Left hindlimb (tissue), 1 donor: Measurements from ENCODE around the gene ITGA2.

Experiments used
- DNase-seq: peaks from one replicate; pipeline ENCODE4 v3.0.0-alpha.2; 2018

ITGA2 gene

GRCh38 chr5:52989781-52990527 lies 802 bp downstream of the ITGA2 start:
- DNase-seq: peak; percentile 70

GRCh38 chr5:52990528-52990925 lies 1.4 kb downstream of the ITGA2 start:
- DNase-seq: no peak

- no peak for DNase-seq
Observed at GRCh38 chr5:52993367-52993766, 4.2 kb downstream of the ITGA2 start.

GRCh38 chr5:52994266-52994665 lies 5.1 kb downstream of the ITGA2 start:
- no peak for DNase-seq

GRCh38 chr5:52995095-52995494 lies 5.9 kb downstream of the ITGA2 start:
- no peak for DNase-seq

GRCh38 chr5:52995914-52996313 lies 6.8 kb downstream of the ITGA2 start:
- no peak for DNase-seq

- no peak for DNase-seq
Observed at GRCh38 chr5:52996979-52997378, 7.8 kb downstream of the ITGA2 start.

- no peak for DNase-seq
Observed at GRCh38 chr5:52997424-52997823, 8.3 kb downstream of the ITGA2 start.

GRCh38 chr5:52998552-52999313 lies 9.6 kb downstream of the ITGA2 start:
- DNase-seq: no peak

- DNase-seq: no peak
Observed at GRCh38 chr5:52999344-52999949, 10.3 kb downstream of the ITGA2 start.

GRCh38 chr5:53001541-53001940 lies 12.4 kb downstream of the ITGA2 start:
- no peak for DNase-seq

GRCh38 chr5:53002491-53002890 lies 13.3 kb downstream of the ITGA2 start:
- DNase-seq: no peak

GRCh38 chr5:53003144-53003543 lies 14.0 kb downstream of the ITGA2 start:
- no peak for DNase-seq

GRCh38 chr5:53006911-53007890 lies 18.0 kb downstream of the ITGA2 start:
- no peak for DNase-seq

GRCh38 chr5:53008751-53009150 lies 19.6 kb downstream of the ITGA2 start:
- no peak for DNase-seq

- no peak for DNase-seq
Observed at GRCh38 chr5:53009816-53010215, 20.7 kb downstream of the ITGA2 start.

GRCh38 chr5:53010814-53011213 lies 21.7 kb downstream of the ITGA2 start:
- no peak for DNase-seq

- no peak for DNase-seq
Observed at GRCh38 chr5:53011233-53011632, 22.1 kb downstream of the ITGA2 start.

- DNase-seq: no peak
Observed at GRCh38 chr5:53013857-53014256, 24.7 kb downstream of the ITGA2 start.

- DNase-seq: no peak
Observed at GRCh38 chr5:53017383-53017782, 28.2 kb downstream of the ITGA2 start.

GRCh38 chr5:53017794-53018391 lies 28.7 kb downstream of the ITGA2 start:
- DNase-seq: no peak

- no peak for DNase-seq
Observed at GRCh38 chr5:53019320-53019719, 30.2 kb downstream of the ITGA2 start.
